Trophoblast cell (in vitro differentiated cells and primary cell): Measurements from ENCODE around the gene CSNK2A1. TPM values are rescaled to one million over a fixed set of nuclear protein-coding genes. Genes with fewer than 3 reads are reported as not detected.

ENCODE experiments used
- DNase-seq, 2 donors: peaks; one replicate each; pipeline ENCODE4 v3.0.0-alpha.2; 2016
- H2AFZ ChIP-seq: 2 replicates; pipeline ENCODE4 v1.6.1; 2013; ENCODE audit warnings: low read length, moderate library complexity, mild to moderate bottlenecking; ENCODE audit not compliant: insufficient read depth, poor library complexity
- H2AK5ac ChIP-seq: 2 replicates; pipeline ENCODE4 v1.6.1; 2013; ENCODE audit warnings: mild to moderate bottlenecking, low read length
- H2BK120ac ChIP-seq: 2 replicates; pipeline ENCODE4 v1.6.1; 2013; ENCODE audit warnings: low read length, mild to moderate bottlenecking, moderate library complexity; ENCODE audit not compliant: insufficient read depth, poor library complexity
- H2BK12ac ChIP-seq: 2 replicates; pipeline ENCODE4 v1.6.1; 2013; ENCODE audit warnings: mild to moderate bottlenecking, low read length, moderate library complexity
- H2BK5ac ChIP-seq: 2 replicates; pipeline ENCODE4 v1.6.1; 2013; ENCODE audit warnings: low read length, low read depth, moderate library complexity, mild to moderate bottlenecking; ENCODE audit not compliant: poor library complexity
- H3K14ac ChIP-seq: 2 replicates; pipeline ENCODE4 v1.6.1; 2013; ENCODE audit warnings: mild to moderate bottlenecking, low read length
- H3K18ac ChIP-seq: 2 replicates; pipeline ENCODE4 v1.6.1; 2013; ENCODE audit warnings: mild to moderate bottlenecking, low read length
- H3K23ac ChIP-seq: 2 replicates; pipeline ENCODE4 v1.6.1; 2013; ENCODE audit warnings: low read length
- H3K27ac ChIP-seq: 2 replicates; pipeline ENCODE4 v1.5.1; 2013; ENCODE audit warnings: low read depth, mild to moderate bottlenecking, inconsistent platforms, low read length, moderate library complexity
- H3K27me3 ChIP-seq: 2 replicates; pipeline ENCODE4 v1.6.1; 2013; ENCODE audit warnings: inconsistent platforms, mild to moderate bottlenecking, low read length, moderate library complexity; ENCODE audit not compliant: insufficient read depth
- H3K36me3 ChIP-seq, 2 experiments: 1 replicate in 1 of 2; 2 replicates in 1 of 2; pipeline ENCODE4 v1.6.1; 2013; ENCODE audit warnings: low read length in 2 of 2, mild to moderate bottlenecking in 2 of 2, moderate library complexity in 1 of 2; ENCODE audit not compliant: insufficient read depth in 2 of 2, control insufficient read depth in 1 of 2
- H3K4ac ChIP-seq: 2 replicates; pipeline ENCODE4 v1.6.1; 2013; ENCODE audit warnings: low read depth, mild to moderate bottlenecking, low read length, moderate library complexity
- H3K4me1 ChIP-seq, 2 experiments: 1 replicate in 1 of 2; 2 replicates in 1 of 2; pipeline ENCODE4 v1.6.1; 2013; ENCODE audit warnings: low read length in 2 of 2, mild to moderate bottlenecking in 2 of 2, moderate library complexity in 1 of 2; ENCODE audit not compliant: insufficient read depth in 2 of 2, control insufficient read depth in 1 of 2
- H3K4me2 ChIP-seq: 2 replicates; pipeline ENCODE4 v1.6.1; 2013; ENCODE audit warnings: inconsistent platforms, mild to moderate bottlenecking, low read length, moderate library complexity
- H3K4me3 ChIP-seq: 2 replicates; pipeline ENCODE4 v1.5.1; 2013; ENCODE audit warnings: mild to moderate bottlenecking, low read depth, low read length, inconsistent platforms
- H3K79me1 ChIP-seq: one replicate; pipeline ENCODE4 v1.6.1; 2013; ENCODE audit warnings: low read length
- H3K79me2 ChIP-seq: 2 replicates; pipeline ENCODE4 v1.6.1; 2013; ENCODE audit warnings: low read length, mild to moderate bottlenecking; ENCODE audit not compliant: control insufficient read depth, insufficient read depth, poor library complexity
- H3K9ac ChIP-seq: 2 replicates; pipeline ENCODE4 v1.6.1; 2013; ENCODE audit warnings: mild to moderate bottlenecking, low read length
- H3K9me3 ChIP-seq: 2 replicates; pipeline ENCODE4 v1.6.1; 2013; ENCODE audit warnings: low read depth, mild to moderate bottlenecking, control low read depth, inconsistent platforms, low read length; ENCODE audit not compliant: insufficient read depth
- H4K12ac ChIP-seq: 2 replicates; pipeline ENCODE4 v1.6.1; 2013; ENCODE audit warnings: low read depth, mild to moderate bottlenecking, low read length, moderate library complexity
- H4K8ac ChIP-seq: 2 replicates; pipeline ENCODE4 v1.6.1; 2013; ENCODE audit warnings: low read depth, mild to moderate bottlenecking, low read length, moderate library complexity
- H4K91ac ChIP-seq: one replicate; pipeline ENCODE4 v1.6.1; 2013; ENCODE audit warnings: low read depth, mild to moderate bottlenecking, low read length, moderate library complexity
- WGBS: extraction: QIAGEN DNeasy Blood & Tissue Kit; methylation state at CpG from one replicate; pipeline ENCODE4 v1.1.7; 2013; ENCODE audit warnings: missing lambda C conversion rate; ENCODE audit not compliant: insufficient read length, insufficient coverage; ENCODE audit errors: extremely low coverage; 5-methylcytosine and 5-hydroxymethylcytosine counted together
- polyA plus RNA-seq: library from polyadenylated mRNA; stranded (reverse); fragments of 200-250 nt; gene quantifications from 2 replicates; pipeline ENCODE4 v1.2.3, GENCODE V29; 2013

CSNK2A1 gene
- 150 and 154 TPM in 2 replicates for polyA plus RNA-seq

- Histone ChIP-seq H2BK12ac (no peak within 1 kb of the TSS), H2BK5ac (peak within 1 kb of the TSS; percentile 88), H3K27me3 (no peaks in the 10 kb centered on the region), H2AFZ (peak within 1 kb of the TSS; percentile 86), H2AK5ac (peak within 1 kb of the TSS; percentile 99), H3K4me3 (peak within 1 kb of the TSS; percentile 100), H3K4me1 (peaks cover 0 to 10% of the 10 kb centered on the region in 2 experiments), H3K14ac (peak within 1 kb of the TSS; percentile 99), H4K91ac (peak within 1 kb of the TSS; percentile 96), H2BK120ac (peak within 1 kb of the TSS; percentile 98), H3K23ac (no peak within 1 kb of the TSS), H3K4ac (peak within 1 kb of the TSS; percentile 100), H3K9me3 (no peaks in the 10 kb centered on the region), H4K12ac (peak within 1 kb of the TSS; percentile 100), H3K18ac (peak within 1 kb of the TSS; percentile 92), H3K27ac (peak within 1 kb of the TSS; percentile 91), H3K4me2 (peak within 1 kb of the TSS; percentile 92), H3K79me2 (peaks cover 17% of the 10 kb centered on the region), H3K9ac (peak within 1 kb of the TSS; percentile 94), H3K36me3 (peaks cover 0 to 4% of the 10 kb centered on the region in 2 experiments), H3K79me1 (peaks cover 6% of the 10 kb centered on the region), H4K8ac (peak within 1 kb of the TSS; percentile 95)
- peak; percentile 97 for DNase-seq
- no CpG with 5 or more reads among the region's 44 CpGs for WGBS
Measured at GRCh38 chr20:543369-544152, at the start of gene CSNK2A1. Gene CSNK2A1, minus strand, starts transcription at chr20:543790. Its CDS starts 35,239 bp downstream, at chr20:508551.

GRCh38 chr20:592506-592905, 48.9 kb upstream of the CSNK2A1 start:
- no peaks in the 10 kb centered on the region for H3K79me1 ChIP-seq
- H4K91ac ChIP-seq = no peak overlapping the region
- H2AK5ac ChIP-seq = no peak overlapping the region
- no peak overlapping the region for H3K14ac ChIP-seq
- H3K36me3 ChIP-seq = no peaks in the 10 kb centered on the region
- H3K27me3 ChIP-seq = no peaks in the 10 kb centered on the region
- no peaks in the 10 kb centered on the region for H3K4me1 ChIP-seq
- peaks cover 2% of the 10 kb centered on the region for H3K9me3 ChIP-seq
- H4K8ac ChIP-seq = no peak overlapping the region
- WGBS = no CpG with 5 or more reads among the region's 7 CpGs
- H2AFZ ChIP-seq = no peak overlapping the region
- H2BK12ac ChIP-seq = no peak overlapping the region
- H2BK120ac ChIP-seq = no peak overlapping the region
- H3K4ac ChIP-seq = no peak overlapping the region
- H3K9ac ChIP-seq = no peak overlapping the region
- no peak overlapping the region for H3K23ac ChIP-seq
- no peak for DNase-seq
- H3K4me3 ChIP-seq = no peak overlapping the region
- no peaks in the 10 kb centered on the region for H3K79me2 ChIP-seq
- no peak overlapping the region for H3K18ac ChIP-seq
- no peak overlapping the region for H3K4me2 ChIP-seq
- no peak overlapping the region for H3K27ac ChIP-seq
- no peak overlapping the region for H4K12ac ChIP-seq
- no peak overlapping the region for H2BK5ac ChIP-seq

GRCh38 chr20:591941-592340, 48.4 kb upstream of the CSNK2A1 start:
- no peaks in the 10 kb centered on the region for H3K36me3 ChIP-seq
- H2BK120ac ChIP-seq = no peak overlapping the region
- no peaks in the 10 kb centered on the region for H3K79me1 ChIP-seq
- no peaks in the 10 kb centered on the region for H3K9me3 ChIP-seq
- H3K79me2 ChIP-seq = no peaks in the 10 kb centered on the region
- no CpG with 5 or more reads among the region's 5 CpGs for WGBS
- H2BK5ac ChIP-seq = no peak overlapping the region
- no peak overlapping the region for H3K14ac ChIP-seq
- no peak overlapping the region for H3K23ac ChIP-seq
- no peak overlapping the region for H3K18ac ChIP-seq
- DNase-seq = no peak
- no peaks in the 10 kb centered on the region for H3K4me1 ChIP-seq
- no peak overlapping the region for H4K91ac ChIP-seq
- H3K27me3 ChIP-seq = no peaks in the 10 kb centered on the region
- H3K4me2 ChIP-seq = no peak overlapping the region
- H2AFZ ChIP-seq = no peak overlapping the region
- no peak overlapping the region for H3K4ac ChIP-seq
- H2AK5ac ChIP-seq = no peak overlapping the region
- no peak overlapping the region for H3K4me3 ChIP-seq
- H4K8ac ChIP-seq = no peak overlapping the region
- no peak overlapping the region for H4K12ac ChIP-seq
- no peak overlapping the region for H3K27ac ChIP-seq
- H2BK12ac ChIP-seq = no peak overlapping the region
- H3K9ac ChIP-seq = no peak overlapping the region

GRCh38 chr20:588932-589672, 45.5 kb upstream of the CSNK2A1 start:
- H3K4me1 ChIP-seq = no peaks in the 10 kb centered on the region
- no peak overlapping the region for H2AK5ac ChIP-seq
- H4K12ac ChIP-seq = no peak overlapping the region
- H2BK12ac ChIP-seq = no peak overlapping the region
- H3K9me3 ChIP-seq = no peaks in the 10 kb centered on the region
- H2AFZ ChIP-seq = no peak overlapping the region
- no peak overlapping the region for H3K9ac ChIP-seq
- no peak overlapping the region for H3K4ac ChIP-seq
- H3K27ac ChIP-seq = no peak overlapping the region
- H3K18ac ChIP-seq = no peak overlapping the region
- H3K79me2 ChIP-seq = no peaks in the 10 kb centered on the region
- WGBS = no CpG with 5 or more reads among the region's 10 CpGs
- no peaks in the 10 kb centered on the region for H3K27me3 ChIP-seq
- no peak overlapping the region for H2BK5ac ChIP-seq
- H3K79me1 ChIP-seq = no peaks in the 10 kb centered on the region
- H3K14ac ChIP-seq = no peak overlapping the region
- no peak for DNase-seq
- no peaks in the 10 kb centered on the region for H3K36me3 ChIP-seq
- no peak overlapping the region for H4K91ac ChIP-seq
- H3K23ac ChIP-seq = no peak overlapping the region
- H3K4me3 ChIP-seq = no peak overlapping the region
- no peak overlapping the region for H2BK120ac ChIP-seq
- no peak overlapping the region for H3K4me2 ChIP-seq
- no peak overlapping the region for H4K8ac ChIP-seq
